ENCODE results near the gene ADGRL3. TPM values are rescaled to one million over a fixed set of nuclear protein-coding genes. Genes with fewer than 3 reads are reported as not detected.

ADGRL3 gene
- total and polyA plus RNA-seq, 2 donors: 3.1 to 70.1 TPM

GRCh38 chr4:61443813-61444510, 243.8 kb downstream of the ADGRL3 start:
- DNase-seq (ENCODE audit: extremely low spot score): no peak
- Histone ChIP-seq H3K4me3 (ENCODE audit: low read depth, low read length) (no peak overlapping the region), H3K4me1 (ENCODE audit: insufficient read depth) (no peaks in the 10 kb centered on the region), H3K36me3 (ENCODE audit: insufficient read depth) (no peaks in the 10 kb centered on the region), H3K27ac (ENCODE audit: low read depth) (no peak overlapping the region)
- WGBS: 59% methylated on average over 2 of the region's 2 CpGs

- Histone ChIP-seq H3K4me1 (ENCODE audit: insufficient read depth) (no peaks in the 10 kb centered on the region), H3K4me3 (ENCODE audit: low read depth, low read length) (no peak overlapping the region), H3K27ac (ENCODE audit: low read depth) (no peak overlapping the region), H3K36me3 (ENCODE audit: insufficient read depth) (no peaks in the 10 kb centered on the region)
- WGBS: 90% methylated on average over 2 of the region's 2 CpGs
- no peak for DNase-seq (ENCODE audit: extremely low spot score)
Observed at GRCh38 chr4:61445374-61446063, 245.4 kb downstream of the ADGRL3 start.

- Histone ChIP-seq H3K4me1 (ENCODE audit: insufficient read depth) (no peaks in the 10 kb centered on the region), H3K4me3 (ENCODE audit: low read depth, low read length) (no peak overlapping the region), H3K27ac (ENCODE audit: low read depth) (no peak overlapping the region), H3K36me3 (ENCODE audit: insufficient read depth) (no peaks in the 10 kb centered on the region)
- no peak for DNase-seq (ENCODE audit: extremely low spot score)
Observed at GRCh38 chr4:61446941-61447340, 246.8 kb downstream of the ADGRL3 start.

GRCh38 chr4:61447918-61448317, 247.8 kb downstream of the ADGRL3 start:
- H3K36me3 ChIP-seq (ENCODE audit: insufficient read depth): no peaks in the 10 kb centered on the region
- no peak overlapping the region for H3K27ac ChIP-seq (ENCODE audit: low read depth)
- no peak for DNase-seq (ENCODE audit: extremely low spot score)
- H3K4me1 ChIP-seq (ENCODE audit: insufficient read depth): no peaks in the 10 kb centered on the region
- 83% methylated on average over 1 of the region's 1 CpG for WGBS
- H3K4me3 ChIP-seq (ENCODE audit: low read depth, low read length): no peak overlapping the region

GRCh38 chr4:61451935-61452334, 251.8 kb downstream of the ADGRL3 start:
- Histone ChIP-seq H3K4me3 (ENCODE audit: low read depth, low read length) (no peak overlapping the region), H3K36me3 (ENCODE audit: insufficient read depth) (no peaks in the 10 kb centered on the region), H3K4me1 (ENCODE audit: insufficient read depth) (no peaks in the 10 kb centered on the region), H3K27ac (ENCODE audit: low read depth) (no peak overlapping the region)
- WGBS: 89% methylated on average over 3 of the region's 3 CpGs
- DNase-seq (ENCODE audit: extremely low spot score): no peak

- WGBS: 58% methylated on average over 1 of the region's 1 CpG
- DNase-seq (ENCODE audit: extremely low spot score): no peak
- H3K27ac ChIP-seq (ENCODE audit: low read depth): no peak overlapping the region
- H3K36me3 ChIP-seq (ENCODE audit: insufficient read depth): no peaks in the 10 kb centered on the region
- no peak overlapping the region for H3K4me3 ChIP-seq (ENCODE audit: low read depth, low read length)
- no peaks in the 10 kb centered on the region for H3K4me1 ChIP-seq (ENCODE audit: insufficient read depth)
Observed at GRCh38 chr4:61461956-61462355, 261.8 kb downstream of the ADGRL3 start.

GRCh38 chr4:61462451-61463326, 262.6 kb downstream of the ADGRL3 start:
- 46% methylated on average over 5 of the region's 5 CpGs for WGBS
- Histone ChIP-seq H3K27ac (ENCODE audit: low read depth) (no peak overlapping the region), H3K36me3 (ENCODE audit: insufficient read depth) (no peaks in the 10 kb centered on the region), H3K4me3 (ENCODE audit: low read depth, low read length) (no peak overlapping the region), H3K4me1 (ENCODE audit: insufficient read depth) (no peaks in the 10 kb centered on the region)
- no peak for DNase-seq (ENCODE audit: extremely low spot score)

- DNase-seq (ENCODE audit: extremely low spot score): no peak
- H3K36me3 ChIP-seq (ENCODE audit: insufficient read depth): no peaks in the 10 kb centered on the region
- 69% methylated on average over 6 of the region's 6 CpGs for WGBS
Observed at GRCh38 chr4:61468024-61468720, 268.0 kb downstream of the ADGRL3 start.

GRCh38 chr4:61473306-61473705, 273.2 kb downstream of the ADGRL3 start:
- no peak for DNase-seq (ENCODE audit: extremely low spot score)
- H3K36me3 ChIP-seq (ENCODE audit: insufficient read depth): no peaks in the 10 kb centered on the region
- 77% methylated on average over 3 of the region's 3 CpGs for WGBS
- H3K27ac ChIP-seq (ENCODE audit: low read depth): no peak overlapping the region
- no peaks in the 10 kb centered on the region for H3K4me1 ChIP-seq (ENCODE audit: insufficient read depth)
- H3K4me3 ChIP-seq (ENCODE audit: low read depth, low read length): no peak overlapping the region

More at GRCh38 chr4:61468024-61468720, 268.0 kb downstream of the ADGRL3 start:
- Histone ChIP-seq H3K27ac (ENCODE audit: low read depth) (no peak overlapping the region), H3K4me1 (ENCODE audit: insufficient read depth) (no peaks in the 10 kb centered on the region), H3K4me3 (ENCODE audit: low read depth, low read length) (no peak overlapping the region)

- no peaks in the 10 kb centered on the region for H3K4me1 ChIP-seq (ENCODE audit: insufficient read depth)
- no peak for DNase-seq (ENCODE audit: extremely low spot score)
- H3K4me3 ChIP-seq (ENCODE audit: low read depth, low read length): no peak overlapping the region
- H3K36me3 ChIP-seq (ENCODE audit: insufficient read depth): no peaks in the 10 kb centered on the region
- H3K27ac ChIP-seq (ENCODE audit: low read depth): no peak overlapping the region
Observed at GRCh38 chr4:61478340-61478739, 278.2 kb downstream of the ADGRL3 start.

GRCh38 chr4:61485056-61485455, 284.9 kb downstream of the ADGRL3 start:
- Histone ChIP-seq H3K27ac (ENCODE audit: low read depth) (no peak overlapping the region), H3K4me3 (ENCODE audit: low read depth, low read length) (no peak overlapping the region), H3K4me1 (ENCODE audit: insufficient read depth) (no peaks in the 10 kb centered on the region), H3K36me3 (ENCODE audit: insufficient read depth) (no peaks in the 10 kb centered on the region)
- DNase-seq (ENCODE audit: extremely low spot score): no peak
- 95% methylated on average over 3 of the region's 3 CpGs for WGBS

- H3K4me1 ChIP-seq (ENCODE audit: insufficient read depth): no peaks in the 10 kb centered on the region
- 41% methylated on average over 3 of the region's 3 CpGs for WGBS
- no peak overlapping the region for H3K27ac ChIP-seq (ENCODE audit: low read depth)
- no peak for DNase-seq (ENCODE audit: extremely low spot score)
- H3K4me3 ChIP-seq (ENCODE audit: low read depth, low read length): no peak overlapping the region
- no peaks in the 10 kb centered on the region for H3K36me3 ChIP-seq (ENCODE audit: insufficient read depth)
Observed at GRCh38 chr4:61489927-61490326, 289.8 kb downstream of the ADGRL3 start.

- 79% methylated on average over 4 of the region's 4 CpGs for WGBS
- Histone ChIP-seq H3K36me3 (ENCODE audit: insufficient read depth) (no peaks in the 10 kb centered on the region), H3K27ac (ENCODE audit: low read depth) (no peak overlapping the region), H3K4me1 (ENCODE audit: insufficient read depth) (no peaks in the 10 kb centered on the region), H3K4me3 (ENCODE audit: low read depth, low read length) (no peak overlapping the region)
- no peak for DNase-seq (ENCODE audit: extremely low spot score)
Observed at GRCh38 chr4:61493041-61493440, 292.9 kb downstream of the ADGRL3 start.

Data from urinary bladder (tissue), 4 donors.